ENCODE data around the gene HPS4. TPM values are rescaled to one million over a fixed set of nuclear protein-coding genes. Genes with fewer than 3 reads are reported as not detected.
"Not testable (repeated sequence)": the region's sequence is repeated elsewhere in the genome, so short reads cannot be mapped to it uniquely, and the experiment has no call there.

The HPS4 gene
- total and polyA plus RNA-seq, 2 donors: 15.9 to 33.3 TPM

DNA sequence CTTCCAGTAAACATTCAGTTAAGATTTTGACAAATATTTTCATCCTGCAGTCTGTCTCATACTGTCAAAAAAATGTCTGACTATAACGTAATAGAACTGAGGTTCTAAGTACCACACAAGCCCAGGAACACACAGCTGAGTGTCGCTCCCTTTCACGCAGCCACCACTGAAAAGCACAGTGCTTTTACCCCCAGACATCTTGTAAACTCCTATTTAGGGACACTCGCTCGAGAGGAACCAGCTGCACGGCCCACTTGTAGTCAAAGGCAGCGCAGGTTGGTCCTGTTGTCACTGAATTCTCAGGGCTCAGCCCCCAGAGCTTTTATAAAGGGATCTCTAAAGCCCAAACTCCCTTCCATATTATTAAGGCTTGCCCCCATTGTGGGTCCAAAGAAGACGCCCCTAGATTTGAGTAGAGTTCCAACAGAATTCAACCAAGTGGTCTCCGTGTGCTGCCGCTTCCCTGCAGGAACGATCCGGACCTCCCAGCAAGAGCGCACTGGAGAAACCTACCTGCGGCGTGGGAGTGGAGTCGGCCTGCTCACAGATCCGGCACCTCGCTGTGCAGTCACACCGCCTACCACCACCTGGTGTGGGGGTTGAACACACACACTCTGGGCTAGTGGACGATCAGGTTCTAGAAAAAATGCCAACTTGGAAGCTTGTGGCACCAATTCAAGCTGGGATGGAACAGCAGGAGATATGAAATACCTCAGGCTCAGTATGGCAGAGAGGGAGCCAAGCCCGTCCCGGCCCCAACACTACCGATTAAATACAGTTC is 31.2 kb downstream of the HPS4 start:
- Histone ChIP-seq H3K36me3 (ENCODE audit: insufficient read depth) (peaks cover 3% of the 10 kb centered on the region), H3K4me3 (ENCODE audit: low read depth, low read length) (no peak overlapping the region), H3K27ac (ENCODE audit: low read depth) (no peak overlapping the region), H3K4me1 (ENCODE audit: insufficient read depth) (no peaks in the 10 kb centered on the region)
- WGBS: 94% methylated on average over 23 of the region's 23 CpGs
- no peak for DNase-seq (ENCODE audit: extremely low spot score)

DNA sequence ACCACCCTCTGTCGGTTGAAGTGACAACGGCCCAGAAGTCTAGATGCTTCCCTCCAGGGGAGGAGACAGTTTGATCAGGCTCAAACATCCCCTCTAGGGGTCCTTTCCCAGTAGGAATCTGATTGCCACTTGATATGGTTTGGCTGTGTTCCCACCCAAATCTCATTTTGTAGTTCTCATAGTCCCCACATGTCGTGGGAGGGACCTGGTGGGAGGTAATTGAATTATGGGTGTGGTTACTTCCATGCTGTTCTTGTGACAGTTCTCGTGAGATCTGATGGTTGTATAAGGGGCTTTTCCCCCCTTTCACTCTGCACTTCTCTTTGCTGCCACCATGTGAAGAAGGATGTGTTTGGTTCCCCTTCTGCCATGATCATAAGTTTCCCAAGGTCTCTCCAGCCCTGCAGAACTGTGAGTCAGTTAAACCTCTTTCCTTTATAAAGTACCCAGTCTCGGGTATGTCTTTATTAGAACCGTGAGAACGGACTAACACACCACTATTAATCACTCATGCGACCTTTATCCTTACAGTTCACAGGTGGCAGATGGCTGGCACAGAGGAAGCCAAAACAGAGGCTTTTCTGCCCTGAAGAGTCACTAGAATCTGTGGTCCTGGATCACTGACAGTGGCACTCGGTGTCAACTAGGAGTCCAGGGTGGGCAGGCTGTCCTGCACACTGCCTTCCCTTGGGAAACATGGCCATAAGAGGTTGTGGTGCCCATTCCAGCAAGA is 33.0 kb downstream of the HPS4 start:
- no peak overlapping the region for H3K4me3 ChIP-seq (ENCODE audit: low read depth, low read length)
- H3K4me1 ChIP-seq (ENCODE audit: insufficient read depth): no peaks in the 10 kb centered on the region
- no peak overlapping the region for H3K27ac ChIP-seq (ENCODE audit: low read depth)
- H3K36me3 ChIP-seq (ENCODE audit: insufficient read depth): peaks cover 3% of the 10 kb centered on the region
- DNase-seq (ENCODE audit: extremely low spot score): no peak
- WGBS: 91% methylated on average over 9 of the region's 9 CpGs

DNA sequence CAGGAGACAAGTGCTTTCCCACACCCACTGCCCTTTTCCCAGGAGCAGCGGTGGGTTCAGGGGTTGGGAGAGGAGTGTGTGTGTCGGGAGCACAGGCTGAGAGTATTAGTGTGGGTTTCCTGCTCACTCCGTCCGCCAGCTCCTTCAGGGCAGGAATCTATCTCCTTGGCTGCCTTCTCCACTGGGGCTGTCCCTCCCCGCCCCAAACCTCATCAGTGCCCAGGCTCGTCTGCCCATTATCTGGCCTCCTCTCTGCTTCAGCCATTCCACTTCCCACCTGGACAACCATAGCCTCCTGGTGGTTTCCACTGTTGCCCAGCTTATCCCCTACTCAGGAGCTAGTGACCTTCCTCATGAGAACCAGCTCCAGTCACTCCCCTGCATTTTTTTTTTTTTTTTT is 34.6 kb downstream of the HPS4 start:
- WGBS: 47% methylated on average over 6 of the region's 6 CpGs
- Histone ChIP-seq H3K4me1 (ENCODE audit: insufficient read depth) (no peaks in the 10 kb centered on the region), H3K36me3 (ENCODE audit: insufficient read depth) (peaks cover 3% of the 10 kb centered on the region), H3K27ac (ENCODE audit: low read depth) (no peak overlapping the region), H3K4me3 (ENCODE audit: low read depth, low read length) (no peak overlapping the region)
- DNase-seq (ENCODE audit: extremely low spot score): no peak

DNA sequence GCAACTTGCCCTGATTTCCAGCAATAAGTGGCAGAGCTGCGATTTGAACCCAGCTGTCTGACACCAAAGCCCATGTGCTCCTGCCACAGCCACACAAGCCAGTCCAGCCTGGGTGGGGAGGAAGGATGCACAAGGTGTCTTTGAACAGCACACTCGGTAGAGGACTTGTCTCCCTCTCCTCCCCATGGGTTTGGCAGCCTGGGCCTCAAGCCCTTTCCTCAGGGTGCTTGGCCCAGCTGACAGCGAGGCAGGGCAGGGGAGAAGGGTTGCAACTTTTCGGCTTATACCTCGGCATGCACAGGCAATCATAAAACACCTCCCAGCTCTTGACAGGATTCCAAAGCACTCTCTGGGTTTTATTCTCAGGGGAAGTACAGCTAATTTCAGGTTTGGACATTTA is 35.2 kb downstream of the HPS4 start:
- Histone ChIP-seq H3K27ac (ENCODE audit: low read depth) (no peak overlapping the region), H3K36me3 (ENCODE audit: insufficient read depth) (no peaks in the 10 kb centered on the region), H3K4me3 (ENCODE audit: low read depth, low read length) (no peak overlapping the region), H3K4me1 (ENCODE audit: insufficient read depth) (no peaks in the 10 kb centered on the region)
- 44% methylated on average over 5 of the region's 5 CpGs for WGBS
- no peak for DNase-seq (ENCODE audit: extremely low spot score)

DNA sequence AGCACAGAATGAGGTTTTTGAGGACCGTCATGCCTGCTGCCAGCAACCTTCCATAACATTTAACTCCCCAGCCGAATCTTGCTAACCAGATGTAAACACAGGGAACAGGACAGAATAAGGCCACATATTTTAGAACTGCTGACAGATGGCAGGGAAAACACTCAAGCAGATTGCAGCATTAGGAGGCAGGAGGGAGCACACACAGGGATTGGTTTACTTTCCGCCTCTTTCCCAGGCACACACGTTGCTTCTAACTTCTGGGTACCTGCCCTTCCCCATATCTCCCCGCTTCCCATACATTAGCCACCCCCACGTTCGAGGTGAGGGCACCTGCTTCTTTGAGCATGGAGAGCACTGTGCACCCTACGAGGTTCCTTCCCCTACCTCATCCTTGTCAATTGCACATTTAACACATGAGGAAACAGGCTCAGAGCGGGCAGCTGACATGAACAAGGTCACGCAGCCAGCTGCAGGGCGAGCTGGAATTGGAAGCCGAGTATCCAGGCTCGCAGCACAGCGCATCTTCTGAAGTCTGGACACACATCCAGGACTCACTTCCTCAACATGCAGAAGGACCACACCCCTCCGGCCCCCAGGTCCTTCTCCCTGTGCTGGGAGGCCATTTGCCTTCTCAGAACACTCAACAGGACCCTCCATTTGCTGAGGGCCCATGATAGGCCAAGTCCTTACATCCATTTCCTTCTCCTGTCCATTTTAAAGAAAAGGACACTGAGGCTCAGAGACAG is 35.8 kb downstream of the HPS4 start:
- H3K36me3 ChIP-seq (ENCODE audit: insufficient read depth): no peaks in the 10 kb centered on the region
- H3K4me3 ChIP-seq (ENCODE audit: low read depth, low read length): no peak overlapping the region
- no peak for DNase-seq (ENCODE audit: extremely low spot score)
- H3K4me1 ChIP-seq (ENCODE audit: insufficient read depth): no peaks in the 10 kb centered on the region
- WGBS: 63% methylated on average over 15 of the region's 15 CpGs
- H3K27ac ChIP-seq (ENCODE audit: low read depth): no peak overlapping the region

DNA sequence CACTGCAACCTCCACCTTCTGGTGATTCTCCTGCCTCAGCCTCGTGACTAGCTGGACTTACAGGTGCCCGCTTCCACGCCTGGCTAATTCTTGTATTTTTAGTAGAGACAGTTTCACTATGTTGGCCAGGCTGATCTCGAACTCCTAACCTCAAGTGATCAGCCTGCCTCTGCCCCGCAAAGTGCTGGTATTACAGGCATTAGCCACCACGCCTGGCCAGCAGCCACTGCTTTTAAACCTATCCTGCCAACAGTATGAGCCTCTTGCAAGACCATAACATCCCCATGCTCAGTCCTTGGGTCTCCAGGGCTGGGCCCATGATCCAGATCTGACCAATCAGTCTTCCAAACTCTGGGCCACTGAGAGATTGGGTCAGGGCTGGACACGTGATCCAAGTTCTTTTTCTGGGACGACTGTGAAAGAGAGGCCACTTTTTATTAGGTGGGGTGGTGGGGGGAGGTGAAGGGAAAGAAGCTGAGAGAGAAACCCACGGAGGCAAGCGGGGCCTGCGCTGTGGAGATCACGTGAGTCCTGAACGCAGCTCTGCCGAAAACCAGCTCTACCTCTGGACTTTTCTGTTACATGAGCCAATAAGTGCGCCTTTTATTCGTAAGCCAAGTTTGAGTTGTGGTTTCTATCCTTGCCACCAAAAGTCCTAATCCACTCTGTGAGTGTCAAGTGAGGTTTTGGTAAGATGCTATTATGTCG is 36.6 kb downstream of the HPS4 start:
- DNase-seq (ENCODE audit: extremely low spot score): no peak
- no peak overlapping the region for H3K4me3 ChIP-seq (ENCODE audit: low read depth, low read length)
- 54% methylated on average over 17 of the region's 17 CpGs for WGBS
- H3K36me3 ChIP-seq (ENCODE audit: insufficient read depth): no peaks in the 10 kb centered on the region
- H3K4me1 ChIP-seq (ENCODE audit: insufficient read depth): no peaks in the 10 kb centered on the region
- H3K27ac ChIP-seq (ENCODE audit: low read depth): no peak overlapping the region

DNA sequence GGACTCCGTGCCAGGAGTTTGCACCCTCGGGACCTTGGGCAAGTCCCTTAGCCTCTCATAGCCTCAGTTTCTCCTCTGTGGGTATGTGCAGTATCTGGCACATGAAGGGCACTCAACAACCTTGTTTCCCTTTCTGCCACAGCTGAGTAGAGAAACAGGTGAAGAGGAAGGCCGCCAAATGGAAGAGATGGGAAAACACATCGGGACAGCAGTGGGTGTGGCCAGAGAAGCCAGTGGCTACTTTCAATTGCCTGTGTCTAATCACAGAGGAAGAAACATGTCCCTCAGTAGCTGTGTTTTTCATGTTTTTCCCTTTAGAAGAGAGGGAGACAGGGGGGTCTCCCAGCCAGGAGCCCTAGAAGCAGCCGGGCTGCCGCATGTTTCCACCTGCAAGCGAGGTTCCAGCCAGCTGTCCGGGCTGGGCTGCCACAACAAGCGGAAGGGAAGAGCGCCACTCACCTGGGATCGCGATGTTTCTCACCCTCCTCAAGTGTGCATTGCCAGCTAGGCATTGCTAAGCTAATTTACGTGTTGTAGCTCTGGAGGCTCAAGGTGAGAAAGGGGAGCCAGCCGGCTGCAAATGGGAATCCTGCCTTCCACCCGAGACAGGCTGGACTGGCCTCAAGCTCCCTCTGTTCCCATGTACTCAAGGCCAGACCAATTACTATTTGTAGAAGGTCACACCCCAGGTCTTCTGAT is 37.9 kb downstream of the HPS4 start:
- no peak overlapping the region for H3K27ac ChIP-seq (ENCODE audit: low read depth)
- WGBS: 74% methylated on average over 15 of the region's 15 CpGs

DNA sequence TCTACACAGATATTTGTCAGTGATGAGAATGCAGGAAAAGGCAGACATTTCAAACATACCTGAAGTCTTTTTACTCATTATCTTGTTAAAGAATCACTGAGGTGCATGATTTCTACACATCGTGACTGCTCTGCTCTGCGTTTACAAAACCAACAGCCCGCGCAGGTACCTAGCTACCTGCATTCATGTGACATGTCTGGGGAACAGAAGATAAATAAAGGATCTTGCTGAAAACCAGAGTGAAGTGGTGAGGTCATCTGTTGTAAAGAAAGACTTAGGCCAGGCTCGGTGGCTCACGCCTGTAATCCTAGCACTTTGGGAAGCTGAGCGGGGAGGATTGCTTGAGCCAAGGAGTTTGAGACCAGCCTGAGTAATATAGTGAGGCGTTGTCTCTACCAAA is 38.8 kb downstream of the HPS4 start:
- Histone ChIP-seq H3K4me1 (ENCODE audit: insufficient read depth) (no peaks in the 10 kb centered on the region), H3K36me3 (ENCODE audit: insufficient read depth) (no peaks in the 10 kb centered on the region), H3K4me3 (ENCODE audit: low read depth, low read length) (no peak overlapping the region), H3K27ac (ENCODE audit: low read depth) (no peak overlapping the region)
- 79% methylated on average over 8 of the region's 8 CpGs for WGBS
- DNase-seq (ENCODE audit: extremely low spot score): no peak

More for the DNA sequence above, 37.9 kb downstream of the HPS4 start:
- DNase-seq (ENCODE audit: extremely low spot score): no peak
- Histone ChIP-seq H3K4me1 (ENCODE audit: insufficient read depth) (no peaks in the 10 kb centered on the region), H3K36me3 (ENCODE audit: insufficient read depth) (no peaks in the 10 kb centered on the region), H3K4me3 (ENCODE audit: low read depth, low read length) (no peak overlapping the region)

DNA sequence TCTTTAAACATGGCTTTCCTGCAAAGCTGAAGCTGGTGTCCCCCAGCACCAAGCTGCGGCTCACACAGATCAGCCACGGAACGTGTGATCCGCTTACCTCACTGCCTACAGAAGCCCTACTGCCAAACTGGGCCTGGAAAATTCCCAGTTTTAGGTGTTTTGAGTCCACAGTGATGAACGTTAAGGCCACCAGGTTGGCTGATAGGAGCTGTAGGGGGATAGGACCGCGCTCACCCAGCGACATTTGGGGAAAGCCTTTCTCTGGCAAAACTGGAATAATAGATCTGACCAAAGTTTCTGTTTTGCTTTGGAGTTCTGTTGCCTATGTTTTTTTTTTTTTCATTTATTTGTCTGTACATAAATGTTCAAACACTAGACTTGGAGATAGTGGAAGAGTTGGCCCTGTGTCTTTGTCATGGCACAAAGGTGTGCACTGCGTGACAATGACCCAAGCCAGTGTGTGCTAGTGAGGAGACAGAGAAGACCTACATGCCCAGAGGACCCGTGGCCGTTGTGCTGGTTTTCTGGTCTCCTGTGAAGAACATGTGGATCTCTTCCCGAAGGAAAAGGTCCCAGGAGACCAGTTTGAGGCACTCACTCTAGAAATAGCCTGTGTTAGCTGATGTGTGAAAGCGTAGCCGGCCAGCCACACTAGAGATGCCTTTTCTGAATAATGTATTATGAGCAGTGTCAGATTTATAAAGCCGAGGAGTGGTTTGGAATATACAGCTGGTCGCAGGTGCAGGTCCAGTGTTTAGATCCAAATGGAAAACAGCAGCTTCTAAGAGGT is 39.5 kb downstream of the HPS4 start:
- Histone ChIP-seq H3K4me1 (ENCODE audit: insufficient read depth) (no peaks in the 10 kb centered on the region), H3K27ac (ENCODE audit: low read depth) (no peak overlapping the region), H3K36me3 (ENCODE audit: insufficient read depth) (no peaks in the 10 kb centered on the region), H3K4me3 (ENCODE audit: low read depth, low read length) (no peak overlapping the region)
- DNase-seq (ENCODE audit: extremely low spot score): no peak
- WGBS: 87% methylated on average over 16 of the region's 16 CpGs

DNA sequence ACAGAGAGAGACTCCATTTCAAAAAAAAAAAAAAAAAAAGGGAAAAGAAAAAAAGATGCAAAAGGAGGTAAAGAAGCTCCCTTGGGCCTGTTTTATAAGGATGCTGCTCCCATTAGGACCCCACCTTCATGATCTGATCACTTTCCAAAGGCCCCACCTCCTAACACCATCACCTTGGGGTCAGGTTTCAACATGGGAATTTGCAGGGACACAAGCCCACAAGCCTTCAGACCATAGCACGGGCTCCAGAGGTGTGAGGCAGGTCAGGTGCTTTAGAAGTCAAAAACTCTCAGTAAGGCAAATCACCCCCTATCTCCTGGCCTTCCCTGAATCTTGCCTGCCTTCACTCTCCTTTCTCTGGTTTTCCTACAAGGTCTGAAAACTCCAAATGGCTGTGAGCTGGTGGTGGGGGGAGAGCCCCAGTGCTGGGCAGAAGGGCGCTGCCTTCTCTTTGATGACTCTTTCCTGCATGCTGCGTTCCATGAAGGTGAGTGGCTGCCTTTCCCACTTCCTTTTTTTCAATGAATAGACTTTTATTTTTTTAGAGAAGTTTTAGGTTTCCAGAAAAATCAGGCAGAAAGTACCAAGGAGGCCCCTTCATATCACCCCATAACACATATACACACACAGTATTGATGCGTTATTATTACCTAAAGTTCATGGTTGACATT is 41.4 kb downstream of the HPS4 start:
- Histone ChIP-seq H3K36me3 (ENCODE audit: insufficient read depth) (no peaks in the 10 kb centered on the region), H3K4me3 (ENCODE audit: low read depth, low read length) (no peak overlapping the region), H3K4me1 (ENCODE audit: insufficient read depth) (no peaks in the 10 kb centered on the region), H3K27ac (ENCODE audit: low read depth) (no peak overlapping the region)
- DNase-seq (ENCODE audit: extremely low spot score): no peak
- WGBS: 81% methylated on average over 4 of the region's 4 CpGs

DNA sequence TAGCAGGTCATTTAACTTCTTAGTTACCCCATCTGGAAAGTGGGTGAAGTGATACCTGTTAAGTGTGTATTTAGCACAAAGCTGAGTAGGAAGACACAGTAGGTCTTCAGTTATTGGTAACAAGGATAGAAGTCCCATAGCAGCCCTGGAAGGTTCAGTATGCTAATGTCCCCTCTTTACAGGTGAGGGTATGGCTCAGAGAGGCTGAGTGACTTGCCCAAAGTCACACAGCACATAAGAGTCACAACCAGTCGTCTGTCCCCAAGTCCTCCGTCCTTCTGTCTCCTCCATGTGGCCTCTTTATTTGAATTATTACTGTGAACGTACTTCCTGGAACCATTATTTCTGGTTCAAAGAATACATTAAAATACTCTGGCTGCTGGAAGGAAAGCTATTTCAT is 44.0 kb downstream of the HPS4 start:
- WGBS: 79% methylated on average over 3 of the region's 3 CpGs
- Histone ChIP-seq H3K36me3 (ENCODE audit: insufficient read depth) (no peaks in the 10 kb centered on the region), H3K4me3 (ENCODE audit: low read depth, low read length) (no peak overlapping the region), H3K4me1 (ENCODE audit: insufficient read depth) (no peaks in the 10 kb centered on the region), H3K27ac (ENCODE audit: low read depth) (no peak overlapping the region)
- DNase-seq (ENCODE audit: extremely low spot score): no peak

DNA sequence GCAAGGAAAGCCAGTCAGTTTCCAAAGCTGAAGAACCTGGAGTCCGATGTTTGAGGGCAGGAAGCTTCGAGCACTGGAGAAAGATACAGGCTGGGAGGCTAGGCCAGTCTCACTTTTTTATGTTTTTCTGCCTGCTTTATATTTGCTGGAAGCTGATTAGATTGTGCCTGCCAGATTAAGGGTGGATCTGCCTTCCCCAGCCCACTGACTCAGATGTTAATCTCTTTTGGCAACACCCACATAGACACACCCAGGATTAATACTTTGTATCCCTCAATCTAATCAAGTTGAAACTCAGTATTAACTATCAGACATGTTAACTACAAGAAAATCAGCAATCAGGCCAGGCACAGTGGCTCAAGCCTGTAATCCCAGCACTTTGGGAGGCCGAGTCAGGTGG is 44.8 kb downstream of the HPS4 start:
- not testable (repeated sequence) for DNase-seq (ENCODE audit: extremely low spot score); H3K4me3 ChIP-seq (ENCODE audit: low read depth, low read length); H3K27ac ChIP-seq (ENCODE audit: low read depth); H3K36me3 ChIP-seq (ENCODE audit: insufficient read depth); H3K4me1 ChIP-seq (ENCODE audit: insufficient read depth)
- WGBS: 58% methylated on average over 3 of the region's 3 CpGs

All from urinary bladder (tissue), 4 donors.